Mammary epithelial cell (primary cell): ENCODE results near the gene C2CD2L.

Experiments
- CTCF ChIP-seq, 2 donors: IDR thresholded peaks in 1 of 2; conservative IDR thresholded peaks in 1 of 2; 2 replicates each; pipeline ENCODE4 v1.5.1; 2011 to 2012; ENCODE audit warnings: inconsistent platforms in 2 of 2, low read length in 2 of 2, mild to moderate bottlenecking in 2 of 2, control low read depth in 1 of 2, low read depth in 1 of 2; ENCODE audit not compliant: insufficient read depth in 1 of 2; ENCODE audit errors: extremely low read depth in 1 of 2
- EZH2 ChIP-seq: IDR thresholded peaks from 2 replicates; pipeline ENCODE4 v1.6.1; 2012; ENCODE audit warnings: low read length, inconsistent platforms, borderline replicate concordance

GRCh38 chr11:119130662-119131061 lies 23.5 kb downstream of the C2CD2L start:
- no peak for TF ChIP-seq CTCF (conservative IDR thresholded peaks at IDR 0.05 in 1 of 2, IDR thresholded peaks at IDR 0.05 in 1 of 2; ENCODE audit: extremely low read depth in 1 of 2, insufficient read depth in 1 of 2, low read depth in 1 of 2, low read length in 2 of 2)
- TF ChIP-seq EZH2, result no peak
